Esophagus squamous epithelium (tissue), 5 donors: Measurements from ENCODE around the gene FCHSD2. TPM values are rescaled to one million over a fixed set of nuclear protein-coding genes. Genes with fewer than 3 reads are reported as not detected.
A peak's percentile ranks its signal among the peaks of the same experiment; 100 is the strongest.

ENCODE experiments used
- DNase-seq: peaks from one replicate; lab custom pipeline; 2025; lab: John Stamatoyannopoulos, UW
- H3K27ac ChIP-seq, 4 donors: fragments of 200-600 bp; sonication (generic); one replicate each; pipeline ENCODE4 v1.5.1; 2016 to 2019; ENCODE audit warnings: mild to moderate bottlenecking in 1 of 4
- H3K27me3 ChIP-seq, 4 donors: fragments of 200-600 bp; sonication (generic); 1 replicate in 3 of 4; 2 replicates in 1 of 4; pipeline versions ENCODE4 v1.5.1 to v1.6.0; 2017 to 2021; ENCODE audit warnings: antibody characterized with exemption in 1 of 4
- H3K36me3 ChIP-seq, 3 donors: fragments of 200-600 bp; sonication (generic); one replicate each; pipeline ENCODE4 v1.5.1; 2016 to 2019
- H3K4me1 ChIP-seq, 3 donors: fragments of 200-600 bp; sonication (generic); one replicate each; pipeline ENCODE4 v1.5.1; 2017 to 2019
- H3K4me3 ChIP-seq, 4 donors: fragments of 200-600 bp; sonication (generic); 1 replicate in 3 of 4; 2 replicates in 1 of 4; pipeline ENCODE4 v1.5.1; 2016 to 2019; ENCODE audit warnings: mild to moderate bottlenecking in 2 of 4, moderate library complexity in 1 of 4
- H3K9me3 ChIP-seq, 3 donors: fragments of 200-600 bp; sonication (generic); one replicate each; pipeline ENCODE4 v1.5.1; 2016 to 2019
- CTCF ChIP-seq, 6 experiments: fragments of 450-650 bp in 4 of 6; fragments of 200-600 bp in 2 of 6; sonication (generic) in 2 of 6; IDR thresholded peaks; one replicate each; pipeline ENCODE4 v1.5.1; 2016 to 2019; ENCODE audit warnings: antibody characterized with exemption in 6 of 6, mild to moderate bottlenecking in 4 of 6, moderate library complexity in 4 of 6
- POLR2A ChIP-seq, 4 donors: fragments of 450-650 bp; IDR thresholded peaks; one replicate each; pipeline ENCODE4 v1.6.1; 2017; ENCODE audit warnings: antibody characterized with exemption in 4 of 4, mild to moderate bottlenecking in 4 of 4, moderate library complexity in 3 of 4
- WGBS, 2 donors: methylation state at CpG; one replicate each; pipeline ENCODE4 v1.1.5; 2018; 5-methylcytosine and 5-hydroxymethylcytosine counted together
- intact Hi-C: fragments of 100-400 bp; cut with DNase I; formaldehyde crosslinking; loops from one replicate; pipeline ENCODE4 v1.15.0; 2022
- total RNA-seq, 4 donors: library from RNA; depleted of rRNA; stranded (reverse); fragments of >200 nt; gene quantifications; one replicate each; pipeline ENCODE4 v1.1.0, GENCODE V29; 2016
- donor health status: DM: yes; HTN: yes; CAD: no.

The FCHSD2 gene
- total RNA-seq, 4 donors from 2014 or later: 4.1 to 12.8 (median 6.8) TPM

- no peak for DNase-seq
- Histone ChIP-seq H3K9me3 (no peaks in the 10 kb centered on the region), H3K4me3 (no peak overlapping the region), H3K4me1 (peaks cover 0 to 9% (median 5%) of the 10 kb centered on the region in 3 donors), H3K36me3 (no peaks in the 10 kb centered on the region), H3K27me3 (no peaks in the 10 kb centered on the region), H3K27ac (no peak overlapping the region)
- intact Hi-C loops: no loop called here
- TF ChIP-seq POLR2A (IDR thresholded peaks at IDR 0.05): no peak
- no peak for TF ChIP-seq CTCF (IDR thresholded peaks at IDR 0.05)
- 77 to 88% methylated on average over 5 to 11 of the region's 11 CpGs for WGBS, 2 donors
Measured at GRCh38 chr11:73168925-73169579, 26.9 kb upstream of the FCHSD2 start.

GRCh38 chr11:73167363-73167954, 25.3 kb upstream of the FCHSD2 start:
- Histone ChIP-seq H3K36me3 (no peaks in the 10 kb centered on the region), H3K4me3 (no peak overlapping the region), H3K9me3 (no peaks in the 10 kb centered on the region), H3K4me1 (no peaks in the 10 kb centered on the region), H3K27me3 (no peaks in the 10 kb centered on the region), H3K27ac (peak overlapping the region in 1 of 4 donors; percentile 22)
- intact Hi-C loops: no loop called here
- DNase-seq: no peak
- 68% methylated on average over 2 to 3 of the region's 3 CpGs for WGBS, 2 donors
- TF ChIP-seq CTCF (IDR thresholded peaks at IDR 0.05): no peak
- TF ChIP-seq POLR2A (IDR thresholded peaks at IDR 0.05): no peak

GRCh38 chr11:73164803-73165540, 22.9 kb upstream of the FCHSD2 start:
- Histone ChIP-seq H3K9me3 (no peaks in the 10 kb centered on the region), H3K27ac (no peak overlapping the region), H3K4me1 (no peaks in the 10 kb centered on the region), H3K27me3 (no peaks in the 10 kb centered on the region), H3K4me3 (no peak overlapping the region), H3K36me3 (no peaks in the 10 kb centered on the region)
- no peak for DNase-seq
- WGBS, 2 donors: 71 to 97% methylated on average over 1 to 2 of the region's 2 CpGs
- TF ChIP-seq CTCF (IDR thresholded peaks at IDR 0.05): no peak
- no peak for TF ChIP-seq POLR2A (IDR thresholded peaks at IDR 0.05)
- intact Hi-C loops: no loop called here

DNA sequence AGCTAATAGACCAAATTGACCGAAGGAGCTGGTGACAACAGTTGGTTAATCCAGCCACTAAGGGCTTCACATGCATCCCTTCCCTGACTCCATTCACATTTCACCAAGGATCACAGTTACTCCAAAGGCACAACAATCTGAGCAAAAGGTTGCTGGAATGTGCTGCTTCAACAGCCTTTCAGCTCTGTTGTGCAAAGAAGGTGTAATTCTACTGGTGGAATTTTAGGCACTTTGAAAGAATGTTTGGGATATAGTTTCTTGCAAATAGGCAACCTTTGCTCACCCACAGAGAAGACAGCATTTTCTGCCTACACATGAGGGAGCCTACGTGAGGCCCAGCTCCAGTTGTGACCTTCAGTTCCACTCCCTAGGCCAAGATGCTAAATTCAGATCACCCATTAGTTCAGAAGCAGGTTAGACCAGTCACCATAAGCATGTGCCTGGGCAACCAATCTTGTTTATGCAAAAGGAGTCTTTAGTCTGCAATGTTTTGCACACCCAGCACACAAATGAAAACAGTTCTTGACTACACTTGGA, 21.6 kb upstream of the FCHSD2 start:
- no peaks in the 10 kb centered on the region for H3K36me3 ChIP-seq
- no peak overlapping the region for H3K4me3 ChIP-seq
- TF ChIP-seq POLR2A (IDR thresholded peaks at IDR 0.05) (no peak), CTCF (IDR thresholded peaks at IDR 0.05) (no peak)
- no peak for DNase-seq
- H3K27me3 ChIP-seq: no peaks in the 10 kb centered on the region
- peaks cover 0 to 10% (median 4%) of the 10 kb centered on the region in 3 donors for H3K4me1 ChIP-seq
- H3K9me3 ChIP-seq: no peaks in the 10 kb centered on the region
- H3K27ac ChIP-seq: no peak overlapping the region
- intact Hi-C loops: no loop called here
- 81 to 92% methylated on average over 2 of the region's 2 CpGs for WGBS, 2 donors
